Esophagus muscularis mucosa (tissue), 3 donors: ENCODE measurements around the gene ARID1B.

ENCODE experiments used
- POLR2A ChIP-seq: fragments of 450-650 bp; IDR thresholded peaks from one replicate; pipeline ENCODE4 v1.6.1; 2017; ENCODE audit warnings: antibody characterized with exemption, moderate library complexity, mild to moderate bottlenecking, low read depth
- POLR2AphosphoS5 ChIP-seq, 2 donors: sonication (generic); formaldehyde crosslinking; IDR thresholded peaks; one replicate each; pipeline ENCODE4 v1.6.1; 2017; ENCODE audit warnings: antibody characterized with exemption in 2 of 2
- TF ChIP-seq, protein P1 (sequence below), 3 experiments: fragments of 200-600 bp in 2 of 3; fragments of 450-650 bp in 1 of 3; sonication (generic) in 2 of 3; IDR thresholded peaks; one replicate each; pipeline ENCODE4 v1.5.1; 2017 to 2019; ENCODE audit warnings: antibody characterized with exemption in 3 of 3, mild to moderate bottlenecking in 2 of 3, moderate library complexity in 1 of 3

DNA sequence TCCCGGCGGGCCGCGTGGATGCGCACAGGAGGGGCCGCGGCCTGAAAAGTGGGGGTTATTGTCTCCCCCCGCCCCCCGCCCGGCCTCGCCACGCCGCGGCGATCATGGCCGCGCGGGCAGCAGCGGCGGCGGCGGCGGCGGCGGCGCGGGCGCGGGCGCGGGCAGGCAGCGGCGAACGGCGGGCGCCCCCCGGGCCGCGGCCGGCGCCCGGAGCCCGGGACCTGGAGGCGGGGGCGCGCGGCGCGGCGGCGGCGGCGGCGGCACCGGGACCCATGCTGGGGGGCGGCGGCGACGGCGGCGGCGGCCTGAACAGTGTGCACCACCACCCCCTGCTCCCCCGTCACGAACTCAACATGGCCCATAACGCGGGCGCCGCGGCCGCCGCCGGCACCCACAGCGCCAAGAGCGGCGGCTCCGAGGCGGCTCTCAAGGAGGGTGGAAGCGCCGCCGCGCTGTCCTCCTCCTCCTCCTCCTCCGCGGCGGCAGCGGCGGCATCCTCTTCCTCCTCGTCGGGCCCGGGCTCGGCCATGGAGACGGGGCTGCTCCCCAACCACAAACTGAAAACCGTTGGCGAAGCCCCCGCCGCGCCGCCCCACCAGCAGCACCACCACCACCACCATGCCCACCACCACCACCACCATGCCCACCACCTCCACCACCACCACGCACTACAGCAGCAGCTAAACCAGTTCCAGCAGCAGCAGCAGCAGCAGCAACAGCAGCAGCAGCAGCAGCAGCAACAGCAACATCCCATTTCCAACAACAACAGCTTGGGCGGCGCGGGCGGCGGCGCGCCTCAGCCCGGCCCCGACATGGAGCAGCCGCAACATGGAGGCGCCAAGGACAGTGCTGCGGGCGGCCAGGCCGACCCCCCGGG, 637 bp downstream of the ARID1B start:
- TF ChIP-seq POLR2A, result no peak
- TF ChIP-seq, protein P1, sequence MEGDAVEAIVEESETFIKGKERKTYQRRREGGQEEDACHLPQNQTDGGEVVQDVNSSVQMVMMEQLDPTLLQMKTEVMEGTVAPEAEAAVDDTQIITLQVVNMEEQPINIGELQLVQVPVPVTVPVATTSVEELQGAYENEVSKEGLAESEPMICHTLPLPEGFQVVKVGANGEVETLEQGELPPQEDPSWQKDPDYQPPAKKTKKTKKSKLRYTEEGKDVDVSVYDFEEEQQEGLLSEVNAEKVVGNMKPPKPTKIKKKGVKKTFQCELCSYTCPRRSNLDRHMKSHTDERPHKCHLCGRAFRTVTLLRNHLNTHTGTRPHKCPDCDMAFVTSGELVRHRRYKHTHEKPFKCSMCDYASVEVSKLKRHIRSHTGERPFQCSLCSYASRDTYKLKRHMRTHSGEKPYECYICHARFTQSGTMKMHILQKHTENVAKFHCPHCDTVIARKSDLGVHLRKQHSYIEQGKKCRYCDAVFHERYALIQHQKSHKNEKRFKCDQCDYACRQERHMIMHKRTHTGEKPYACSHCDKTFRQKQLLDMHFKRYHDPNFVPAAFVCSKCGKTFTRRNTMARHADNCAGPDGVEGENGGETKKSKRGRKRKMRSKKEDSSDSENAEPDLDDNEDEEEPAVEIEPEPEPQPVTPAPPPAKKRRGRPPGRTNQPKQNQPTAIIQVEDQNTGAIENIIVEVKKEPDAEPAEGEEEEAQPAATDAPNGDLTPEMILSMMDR (IDR thresholded peaks at IDR 0.05), result no peak
- TF ChIP-seq POLR2AphosphoS5 (IDR thresholded peaks at IDR 0.05), result no peak
